ENCODE measurements around the gene ZSWIM6.

Gene ZSWIM6

GRCh38 chr5:61330845-61331406 lies 1.1 kb upstream of the ZSWIM6 start:
- DNase-seq (ENCODE audit: low read depth in 1 of 2, low spot score in 1 of 2): peak; percentile 47 to 66

- peak in 1 of 2 donors; percentile 24 for DNase-seq (ENCODE audit: low read depth in 1 of 2, low spot score in 1 of 2)
Observed at GRCh38 chr5:61332358-61332749, 296 bp downstream of the ZSWIM6 start.

GRCh38 chr5:61332851-61333320 lies 828 bp downstream of the ZSWIM6 start:
- DNase-seq (ENCODE audit: low read depth in 1 of 2, low spot score in 1 of 2): peak in 1 of 2 donors; percentile 18

GRCh38 chr5:61333321-61333953 lies 1.4 kb downstream of the ZSWIM6 start:
- no peak for DNase-seq (ENCODE audit: low read depth in 1 of 2, low spot score in 1 of 2)

GRCh38 chr5:61333954-61334867 lies 2.2 kb downstream of the ZSWIM6 start:
- DNase-seq (ENCODE audit: low read depth in 1 of 2, low spot score in 1 of 2): no peak

- no peak for DNase-seq (ENCODE audit: low read depth in 1 of 2, low spot score in 1 of 2)
Observed at GRCh38 chr5:61334868-61335615, 3.0 kb downstream of the ZSWIM6 start.

- DNase-seq (ENCODE audit: low read depth in 1 of 2, low spot score in 1 of 2): no peak
Observed at GRCh38 chr5:61339764-61340163, 7.7 kb downstream of the ZSWIM6 start.

- no peak for DNase-seq (ENCODE audit: low read depth in 1 of 2, low spot score in 1 of 2)
Observed at GRCh38 chr5:61340775-61341361, 8.8 kb downstream of the ZSWIM6 start.

- no peak for DNase-seq (ENCODE audit: low read depth in 1 of 2, low spot score in 1 of 2)
Observed at GRCh38 chr5:61342071-61342501, 10.0 kb downstream of the ZSWIM6 start.

GRCh38 chr5:61344187-61344944 lies 12.3 kb downstream of the ZSWIM6 start:
- no peak for DNase-seq (ENCODE audit: low read depth in 1 of 2, low spot score in 1 of 2)

- no peak for DNase-seq (ENCODE audit: low read depth in 1 of 2, low spot score in 1 of 2)
Observed at GRCh38 chr5:61346511-61346910, 14.5 kb downstream of the ZSWIM6 start.

GRCh38 chr5:61347080-61347479 lies 15.0 kb downstream of the ZSWIM6 start:
- no peak for DNase-seq (ENCODE audit: low read depth in 1 of 2, low spot score in 1 of 2)

- DNase-seq (ENCODE audit: low read depth in 1 of 2, low spot score in 1 of 2): no peak
Observed at GRCh38 chr5:61348447-61348846, 16.4 kb downstream of the ZSWIM6 start.

- DNase-seq (ENCODE audit: low read depth in 1 of 2, low spot score in 1 of 2): no peak
Observed at GRCh38 chr5:61349935-61350334, 17.9 kb downstream of the ZSWIM6 start.

- DNase-seq (ENCODE audit: low read depth in 1 of 2, low spot score in 1 of 2): no peak
Observed at GRCh38 chr5:61350535-61350934, 18.5 kb downstream of the ZSWIM6 start.

- no peak for DNase-seq (ENCODE audit: low read depth in 1 of 2, low spot score in 1 of 2)
Observed at GRCh38 chr5:61351733-61352132, 19.7 kb downstream of the ZSWIM6 start.

- DNase-seq (ENCODE audit: low read depth in 1 of 2, low spot score in 1 of 2): no peak
Observed at GRCh38 chr5:61352180-61352579, 20.1 kb downstream of the ZSWIM6 start.

GRCh38 chr5:61352612-61353156 lies 20.6 kb downstream of the ZSWIM6 start:
- DNase-seq (ENCODE audit: low read depth in 1 of 2, low spot score in 1 of 2): no peak

GRCh38 chr5:61353293-61353692 lies 21.2 kb downstream of the ZSWIM6 start:
- no peak for DNase-seq (ENCODE audit: low read depth in 1 of 2, low spot score in 1 of 2)

GRCh38 chr5:61354199-61354598 lies 22.1 kb downstream of the ZSWIM6 start:
- no peak for DNase-seq (ENCODE audit: low read depth in 1 of 2, low spot score in 1 of 2)
